ENCODE results near the gene UBE2E2. TPM values are rescaled to one million over a fixed set of nuclear protein-coding genes. Genes with fewer than 3 reads are reported as not detected.

Gene UBE2E2
- total RNA-seq, 1 donor from 2014 or later: 13.8 TPM

DNA sequence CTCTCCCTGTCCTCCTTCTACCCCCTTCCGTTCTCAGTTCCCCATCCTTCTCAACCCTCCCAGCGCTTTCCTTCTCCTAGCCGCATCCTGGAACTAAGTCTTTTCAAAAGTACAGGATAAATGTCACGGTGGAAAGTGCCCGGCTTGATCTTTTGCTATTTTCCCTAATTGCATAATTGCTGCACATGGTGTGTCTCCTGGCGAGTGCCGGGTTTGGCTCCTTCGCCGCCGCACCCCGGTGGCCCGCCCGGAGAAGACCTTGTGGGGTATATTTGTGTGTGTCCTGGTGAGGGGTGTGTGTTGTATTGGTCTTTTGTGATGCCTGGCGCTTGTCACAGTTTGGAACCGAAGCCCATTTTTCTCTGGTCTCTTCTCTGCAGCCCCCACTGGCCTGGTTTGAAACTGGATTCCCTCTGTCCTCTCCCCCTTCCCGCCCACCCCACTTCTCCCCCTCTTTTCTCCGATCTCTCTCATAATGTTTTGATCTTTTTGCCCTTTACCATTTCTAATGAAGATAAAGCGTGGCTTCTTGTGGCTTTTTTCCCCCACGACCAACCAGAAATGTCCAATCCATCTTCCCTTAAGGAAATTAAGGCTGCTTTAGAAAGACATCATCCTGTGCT lies 692 bp downstream of the UBE2E2 start:
- Mint-ChIP-seq H3K36me3 (ENCODE audit: low read depth) (peaks cover 3% of the 10 kb centered on the region), H3K27ac (peak overlapping the region; percentile 93), H3K9me3 (peaks cover 4% of the 10 kb centered on the region), H3K4me1 (peaks cover 24% of the 10 kb centered on the region), H3K4me3 (peak overlapping the region; percentile 95), H3K27me3 (peaks cover 43% of the 10 kb centered on the region)
- DNase-seq: peak; percentile 66
- intact Hi-C loops (cut with micrococcal nuclease): loop anchor here (1.0 to 5.0 kb wide), 2 partner anchors 603 to 713 kb away; partner anchors contain the start of genes RPL15 and UBE2E1

GRCh38 chr3:23206366-23206765 lies 3.2 kb downstream of the UBE2E2 start:
- no peak overlapping the region for H3K4me3 Mint-ChIP-seq
- peaks cover 26% of the 10 kb centered on the region for H3K27me3 Mint-ChIP-seq
- intact Hi-C loops (cut with micrococcal nuclease): no loop called here

DNA sequence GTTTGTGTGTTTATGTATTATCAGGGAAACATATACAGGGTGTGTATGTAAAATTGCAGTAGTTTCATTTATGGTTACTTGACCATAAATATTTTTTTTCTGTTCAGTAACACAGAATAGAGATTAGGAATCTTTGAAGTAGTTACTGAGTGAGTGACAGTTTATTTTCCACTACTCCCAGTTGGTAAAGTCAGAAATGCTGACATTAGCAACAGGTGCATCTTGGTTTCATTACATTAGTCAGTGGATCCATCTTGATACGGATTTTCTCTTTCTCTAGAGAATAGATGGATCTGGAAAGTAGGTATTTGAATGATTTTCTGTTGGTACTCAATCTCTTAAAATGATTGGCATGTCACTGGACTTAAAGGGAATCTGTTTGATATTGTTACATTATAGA lies 6.0 kb downstream of the UBE2E2 start:
- Mint-ChIP-seq H3K4me3 (no peak overlapping the region), H3K9me3 (no peaks in the 10 kb centered on the region), H3K27ac (no peak overlapping the region), H3K4me1 (peaks cover 7% of the 10 kb centered on the region), H3K27me3 (peaks cover 9% of the 10 kb centered on the region), H3K36me3 (ENCODE audit: low read depth) (no peaks in the 10 kb centered on the region)
- intact Hi-C loops (cut with micrococcal nuclease): no loop called here
- no peak for DNase-seq

More at GRCh38 chr3:23206366-23206765, 3.2 kb downstream of the UBE2E2 start:
- H3K9me3 Mint-ChIP-seq: peaks cover 2% of the 10 kb centered on the region
- peaks cover 21% of the 10 kb centered on the region for H3K4me1 Mint-ChIP-seq
- DNase-seq: no peak
- H3K36me3 Mint-ChIP-seq (ENCODE audit: low read depth): peaks cover 3% of the 10 kb centered on the region
- peak overlapping the region; percentile 27 for H3K27ac Mint-ChIP-seq

- H3K27me3 Mint-ChIP-seq: peaks cover 6% of the 10 kb centered on the region
- no peak for DNase-seq
- no peak overlapping the region for H3K27ac Mint-ChIP-seq
- intact Hi-C loops (cut with micrococcal nuclease): no loop called here
- no peak overlapping the region for H3K4me3 Mint-ChIP-seq
- no peaks in the 10 kb centered on the region for H3K36me3 Mint-ChIP-seq (ENCODE audit: low read depth)
- H3K4me1 Mint-ChIP-seq: peaks cover 6% of the 10 kb centered on the region
- H3K9me3 Mint-ChIP-seq: no peaks in the 10 kb centered on the region
Observed at GRCh38 chr3:23209747-23210487, 6.8 kb downstream of the UBE2E2 start.

DNA sequence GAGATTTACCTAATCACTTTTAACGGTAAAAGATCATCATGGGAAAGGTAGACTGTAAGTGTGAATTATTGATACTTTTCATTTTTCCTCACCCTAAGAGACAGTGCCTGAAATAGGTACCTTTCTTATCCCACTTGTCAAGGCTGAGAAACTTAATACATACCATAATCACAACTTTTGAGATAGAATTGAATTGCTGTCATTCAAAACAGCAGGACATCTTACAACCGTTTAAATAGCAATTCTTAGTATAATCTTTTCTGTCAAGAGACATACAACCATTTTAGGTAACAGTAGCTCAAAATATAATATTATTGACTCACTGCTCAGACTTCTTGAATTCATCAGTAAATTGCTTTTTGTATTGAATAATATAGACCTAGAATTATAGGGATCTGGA lies 10.7 kb downstream of the UBE2E2 start:
- no peak for DNase-seq
- intact Hi-C loops (cut with micrococcal nuclease): no loop called here
- Mint-ChIP-seq H3K9me3 (no peaks in the 10 kb centered on the region), H3K4me1 (no peaks in the 10 kb centered on the region), H3K27ac (no peak overlapping the region), H3K27me3 (no peaks in the 10 kb centered on the region), H3K36me3 (ENCODE audit: low read depth) (no peaks in the 10 kb centered on the region), H3K4me3 (no peak overlapping the region)

- H3K36me3 Mint-ChIP-seq (ENCODE audit: low read depth): no peaks in the 10 kb centered on the region
- no peaks in the 10 kb centered on the region for H3K9me3 Mint-ChIP-seq
- no peaks in the 10 kb centered on the region for H3K4me1 Mint-ChIP-seq
- DNase-seq: no peak
- intact Hi-C loops (cut with micrococcal nuclease): no loop called here
- H3K27me3 Mint-ChIP-seq: no peaks in the 10 kb centered on the region
- H3K4me3 Mint-ChIP-seq: no peak overlapping the region
- H3K27ac Mint-ChIP-seq: no peak overlapping the region
Observed at GRCh38 chr3:23217872-23218554, 14.9 kb downstream of the UBE2E2 start.

DNA sequence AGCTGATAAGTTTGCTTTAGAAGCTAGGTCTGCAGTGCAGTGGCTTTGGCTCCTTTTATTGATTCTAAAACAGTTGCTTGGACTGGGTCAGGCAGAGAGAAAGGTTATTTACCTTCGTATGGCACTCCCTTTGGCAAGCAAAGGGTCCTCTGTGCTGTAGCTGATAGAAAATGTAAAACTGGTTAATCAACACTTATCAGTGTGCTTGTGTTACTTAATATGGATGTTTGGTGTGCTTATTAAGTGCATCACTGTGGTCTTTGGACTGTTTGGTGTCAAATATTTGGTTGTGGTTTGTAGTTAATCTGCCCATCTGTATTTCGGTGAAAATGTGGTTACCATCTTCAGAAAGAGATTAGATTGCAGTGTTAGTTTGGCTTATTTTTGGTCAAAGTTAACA lies 16.0 kb downstream of the UBE2E2 start:
- intact Hi-C loops (cut with micrococcal nuclease): no loop called here
- Mint-ChIP-seq H3K9me3 (no peaks in the 10 kb centered on the region), H3K27ac (no peak overlapping the region), H3K4me1 (no peaks in the 10 kb centered on the region), H3K27me3 (no peaks in the 10 kb centered on the region), H3K4me3 (no peak overlapping the region), H3K36me3 (ENCODE audit: low read depth) (no peaks in the 10 kb centered on the region)
- DNase-seq: no peak

- Mint-ChIP-seq H3K27ac (no peak overlapping the region), H3K4me1 (no peaks in the 10 kb centered on the region), H3K36me3 (ENCODE audit: low read depth) (no peaks in the 10 kb centered on the region), H3K4me3 (no peak overlapping the region), H3K27me3 (no peaks in the 10 kb centered on the region), H3K9me3 (peaks cover 4% of the 10 kb centered on the region)
- intact Hi-C loops (cut with micrococcal nuclease): no loop called here
- no peak for DNase-seq
Observed at GRCh38 chr3:23219552-23219951, 16.4 kb downstream of the UBE2E2 start.

GRCh38 chr3:23221136-23221535 lies 18.0 kb downstream of the UBE2E2 start:
- H3K4me1 Mint-ChIP-seq: no peaks in the 10 kb centered on the region
- no peaks in the 10 kb centered on the region for H3K27me3 Mint-ChIP-seq
- intact Hi-C loops (cut with micrococcal nuclease): no loop called here
- no peak overlapping the region for H3K27ac Mint-ChIP-seq
- no peak for DNase-seq
- H3K9me3 Mint-ChIP-seq: peaks cover 8% of the 10 kb centered on the region
- H3K36me3 Mint-ChIP-seq (ENCODE audit: low read depth): no peaks in the 10 kb centered on the region
- H3K4me3 Mint-ChIP-seq: no peak overlapping the region

- Mint-ChIP-seq H3K27me3 (no peaks in the 10 kb centered on the region), H3K27ac (no peak overlapping the region), H3K36me3 (ENCODE audit: low read depth) (no peaks in the 10 kb centered on the region), H3K9me3 (no peaks in the 10 kb centered on the region), H3K4me1 (peaks cover 2% of the 10 kb centered on the region), H3K4me3 (no peak overlapping the region)
- intact Hi-C loops (cut with micrococcal nuclease): no loop called here
- no peak for DNase-seq
Observed at GRCh38 chr3:23232016-23232415, 28.9 kb downstream of the UBE2E2 start.

DNA sequence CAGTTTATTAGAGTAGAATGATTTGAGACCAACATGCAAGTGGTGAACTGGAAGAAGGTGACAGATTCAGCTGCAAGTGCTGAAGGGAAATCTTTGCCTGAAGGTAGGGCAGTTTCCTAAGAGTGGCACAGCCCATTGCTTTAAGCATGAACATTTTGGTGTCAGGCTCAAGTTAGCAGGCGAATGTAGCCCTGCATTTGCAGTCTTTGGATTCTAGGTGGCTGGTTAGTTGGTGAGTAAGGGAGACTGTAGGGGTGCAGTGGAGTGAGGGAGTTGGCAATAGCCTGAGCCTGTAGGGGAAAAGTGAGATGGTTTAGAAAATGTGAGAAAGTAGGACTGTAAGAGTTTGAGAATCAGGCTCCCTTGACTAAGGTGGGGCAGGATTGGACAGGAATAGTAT lies 29.7 kb downstream of the UBE2E2 start:
- H3K4me1 Mint-ChIP-seq: peaks cover 2% of the 10 kb centered on the region
- H3K36me3 Mint-ChIP-seq (ENCODE audit: low read depth): no peaks in the 10 kb centered on the region
- no peak overlapping the region for H3K4me3 Mint-ChIP-seq
- H3K27me3 Mint-ChIP-seq: no peaks in the 10 kb centered on the region
- H3K27ac Mint-ChIP-seq: no peak overlapping the region
- DNase-seq: no peak
- no peaks in the 10 kb centered on the region for H3K9me3 Mint-ChIP-seq
- intact Hi-C loops (cut with micrococcal nuclease): no loop called here

DNA sequence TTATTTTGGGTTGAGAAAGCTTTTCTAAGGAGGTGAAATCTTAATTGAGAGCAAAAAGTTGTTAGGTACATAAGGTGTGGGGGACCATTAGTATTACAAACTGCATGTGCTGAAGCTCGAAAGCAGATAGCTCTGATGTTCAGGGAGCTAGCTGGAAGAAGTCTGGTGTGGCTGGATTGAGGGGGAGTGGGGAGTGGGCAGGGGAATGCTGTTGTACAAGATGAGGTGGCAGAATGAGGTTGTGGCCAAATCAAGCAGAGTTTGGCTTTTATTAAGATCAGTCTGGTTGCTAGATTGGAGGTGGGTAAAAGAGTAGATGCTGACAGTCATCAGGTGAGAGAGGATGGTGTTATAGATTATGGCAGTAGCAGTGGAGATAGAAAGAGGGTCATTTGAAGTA lies 32.1 kb downstream of the UBE2E2 start:
- Mint-ChIP-seq H3K4me1 (peaks cover 2% of the 10 kb centered on the region), H3K27ac (no peak overlapping the region), H3K9me3 (no peaks in the 10 kb centered on the region), H3K36me3 (ENCODE audit: low read depth) (no peaks in the 10 kb centered on the region), H3K27me3 (no peaks in the 10 kb centered on the region), H3K4me3 (no peak overlapping the region)
- DNase-seq: no peak
- intact Hi-C loops (cut with micrococcal nuclease): no loop called here

GRCh38 chr3:23236890-23237289 lies 33.8 kb downstream of the UBE2E2 start:
- H3K4me3 Mint-ChIP-seq: no peak overlapping the region
- intact Hi-C loops (cut with micrococcal nuclease): no loop called here
- H3K9me3 Mint-ChIP-seq: no peaks in the 10 kb centered on the region
- H3K36me3 Mint-ChIP-seq (ENCODE audit: low read depth): no peaks in the 10 kb centered on the region
- H3K4me1 Mint-ChIP-seq: peaks cover 2% of the 10 kb centered on the region
- H3K27ac Mint-ChIP-seq: no peak overlapping the region
- DNase-seq: no peak
- no peaks in the 10 kb centered on the region for H3K27me3 Mint-ChIP-seq

- no peaks in the 10 kb centered on the region for H3K36me3 Mint-ChIP-seq (ENCODE audit: low read depth)
- H3K4me1 Mint-ChIP-seq: peaks cover 2% of the 10 kb centered on the region
- H3K4me3 Mint-ChIP-seq: no peak overlapping the region
- no peak overlapping the region for H3K27ac Mint-ChIP-seq
- H3K9me3 Mint-ChIP-seq: no peaks in the 10 kb centered on the region
- intact Hi-C loops (cut with micrococcal nuclease): no loop called here
- H3K27me3 Mint-ChIP-seq: no peaks in the 10 kb centered on the region
- no peak for DNase-seq
Observed at GRCh38 chr3:23238156-23238555, 35.0 kb downstream of the UBE2E2 start.
